SK-N-DZ (cell line): ENCODE results near the gene RARRES2.

Source experiments
- DNase-seq: peaks from one replicate; pipeline ENCODE4 v3.0.0-alpha.2; 2015; ENCODE audit warnings: low spot score

RARRES2 gene

GRCh38 chr7:150337659-150338081 is 3.8 kb downstream of the RARRES2 start:
- no peak for DNase-seq

- DNase-seq, result no peak
Measured at GRCh38 chr7:150337179-150337578, 4.2 kb downstream of the RARRES2 start.

- no peak for DNase-seq
Measured at GRCh38 chr7:150336746-150337145, 4.7 kb downstream of the RARRES2 start.

- no peak for DNase-seq
Measured at GRCh38 chr7:150335774-150336112, 5.7 kb downstream of the RARRES2 start.

- no peak for DNase-seq
Measured at GRCh38 chr7:150335108-150335773, 6.2 kb downstream of the RARRES2 start.

- DNase-seq, result no peak
Measured at GRCh38 chr7:150334108-150334507, 7.3 kb downstream of the RARRES2 start.

GRCh38 chr7:150333659-150334058 is 7.8 kb downstream of the RARRES2 start:
- no peak for DNase-seq

- DNase-seq, result no peak
Measured at GRCh38 chr7:150332852-150333635, 8.4 kb downstream of the RARRES2 start.

- DNase-seq, result no peak
Measured at GRCh38 chr7:150330211-150330885, 11.1 kb downstream of the RARRES2 start.

- DNase-seq, result no peak
Measured at GRCh38 chr7:150329331-150330120, 11.9 kb downstream of the RARRES2 start.

- DNase-seq, result no peak
Measured at GRCh38 chr7:150327308-150327707, 14.1 kb downstream of the RARRES2 start.

GRCh38 chr7:150326657-150327268 is 14.7 kb downstream of the RARRES2 start:
- DNase-seq, result no peak

GRCh38 chr7:150325901-150326300 is 15.5 kb downstream of the RARRES2 start:
- no peak for DNase-seq

- DNase-seq, result no peak
Measured at GRCh38 chr7:150325110-150325611, 16.3 kb downstream of the RARRES2 start.

GRCh38 chr7:150324373-150324961 is 17.0 kb downstream of the RARRES2 start:
- no peak for DNase-seq

GRCh38 chr7:150323682-150324372 is 17.6 kb downstream of the RARRES2 start:
- no peak for DNase-seq

GRCh38 chr7:150322833-150323681 is 18.4 kb downstream of the RARRES2 start, which contains the start of the genes ACTR3C and LRRC61:
ACTR3C (minus strand) TSS chr7:150323545; CDS start chr7:150295296, 28,249 bp downstream.
LRRC61 (plus strand) TSS chr7:150323355; CDS start chr7:150336862, 13,507 bp downstream.
- DNase-seq, result peak; percentile 89

GRCh38 chr7:150322114-150322832 is 19.2 kb downstream of the RARRES2 start:
- peak; percentile 41 for DNase-seq
